NT2/D1 (cell line): ENCODE data around the gene ARHGAP10.

Experiments used
- DNase-seq: peaks from one replicate; pipeline ENCODE4 v3.0.0-alpha.2; 2011; ENCODE audit warnings: low read depth, low spot score
- H3K27me3 ChIP-seq: 2 replicates; pipeline ENCODE4 v1.6.0; 2011; ENCODE audit warnings: mild to moderate bottlenecking; ENCODE audit not compliant: insufficient read length, insufficient read depth
- H3K36me3 ChIP-seq: 2 replicates; pipeline ENCODE4 v1.6.1; 2011; ENCODE audit warnings: mild to moderate bottlenecking, low read length, mixed read lengths; ENCODE audit not compliant: insufficient read depth, insufficient read length
- H3K4me1 ChIP-seq: 2 replicates; pipeline ENCODE4 v1.5.1; 2011; ENCODE audit not compliant: insufficient read depth, insufficient read length
- H3K4me3 ChIP-seq: 2 replicates; pipeline ENCODE4 v1.5.1; 2011; ENCODE audit warnings: low read depth; ENCODE audit not compliant: insufficient read length
- H3K9ac ChIP-seq: 2 replicates; pipeline ENCODE4 v1.6.0; 2011; ENCODE audit warnings: low read depth; ENCODE audit not compliant: insufficient read length
- H3K9me3 ChIP-seq: 2 replicates; pipeline ENCODE4 v1.5.1; 2011; ENCODE audit warnings: mild to moderate bottlenecking, low read length; ENCODE audit not compliant: insufficient read depth
- SUZ12 ChIP-seq: IDR thresholded peaks from 2 replicates; pipeline ENCODE4 v1.6.1; 2011; ENCODE audit not compliant: insufficient read length, insufficient read depth; ENCODE audit errors: extremely low read depth
- YY1 ChIP-seq: IDR thresholded peaks from 2 replicates; pipeline ENCODE4 v1.6.1; 2011; ENCODE audit not compliant: insufficient read length, insufficient read depth
- ZNF274 ChIP-seq: IDR thresholded peaks from 2 replicates; pipeline ENCODE4 v1.6.1; 2011; ENCODE audit warnings: mild to moderate bottlenecking, low read depth, low read length

Gene ARHGAP10

DNA sequence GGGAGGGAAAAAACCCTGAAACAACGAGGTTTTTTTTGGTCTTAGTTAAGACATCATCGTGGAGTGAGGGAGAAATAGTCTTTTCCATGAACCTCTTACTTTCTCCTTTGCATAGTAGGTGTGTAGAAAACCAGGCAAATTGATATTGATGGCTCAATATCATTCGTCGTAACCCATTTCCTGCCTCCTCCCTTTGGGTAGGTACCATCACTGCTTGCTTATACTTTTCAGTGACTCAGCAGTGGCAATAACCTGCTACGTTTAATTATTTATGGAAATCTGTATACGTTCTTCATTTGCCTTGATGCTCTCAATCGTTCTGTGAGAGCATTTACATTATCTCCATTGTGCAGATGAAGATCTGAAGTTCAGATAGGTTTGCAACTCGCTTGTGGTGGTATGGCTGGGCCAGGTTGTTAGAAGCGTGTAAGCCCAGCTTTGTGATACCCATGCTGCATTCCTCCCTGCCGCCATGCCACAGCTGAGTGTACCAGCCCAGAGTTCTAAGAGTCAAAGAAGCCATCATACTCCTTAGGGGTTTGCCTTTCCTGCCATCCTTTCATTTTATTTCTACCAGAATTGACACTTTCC is 212.9 kb downstream of the ARHGAP10 start:
- DNase-seq: no peak
- no peak overlapping the region for H3K9ac ChIP-seq

GRCh38 chr4:147948336-147948735 is 216.4 kb downstream of the ARHGAP10 start:
- TF ChIP-seq SUZ12: no peak
- no peak for TF ChIP-seq ZNF274
- no peak for TF ChIP-seq YY1
- Histone ChIP-seq H3K27me3 (no peaks in the 10 kb centered on the region), H3K4me1 (no peaks in the 10 kb centered on the region), H3K9ac (no peak overlapping the region), H3K36me3 (peaks cover 17% of the 10 kb centered on the region), H3K4me3 (no peak overlapping the region), H3K9me3 (no peaks in the 10 kb centered on the region)
- DNase-seq: no peak

More for the DNA sequence above, 212.9 kb downstream of the ARHGAP10 start:
- TF ChIP-seq YY1: no peak
- no peak for TF ChIP-seq SUZ12
- TF ChIP-seq ZNF274: no peak
- Histone ChIP-seq H3K36me3 (peaks cover 16% of the 10 kb centered on the region), H3K4me1 (no peaks in the 10 kb centered on the region), H3K9me3 (no peaks in the 10 kb centered on the region), H3K27me3 (no peaks in the 10 kb centered on the region), H3K4me3 (no peak overlapping the region)

DNA sequence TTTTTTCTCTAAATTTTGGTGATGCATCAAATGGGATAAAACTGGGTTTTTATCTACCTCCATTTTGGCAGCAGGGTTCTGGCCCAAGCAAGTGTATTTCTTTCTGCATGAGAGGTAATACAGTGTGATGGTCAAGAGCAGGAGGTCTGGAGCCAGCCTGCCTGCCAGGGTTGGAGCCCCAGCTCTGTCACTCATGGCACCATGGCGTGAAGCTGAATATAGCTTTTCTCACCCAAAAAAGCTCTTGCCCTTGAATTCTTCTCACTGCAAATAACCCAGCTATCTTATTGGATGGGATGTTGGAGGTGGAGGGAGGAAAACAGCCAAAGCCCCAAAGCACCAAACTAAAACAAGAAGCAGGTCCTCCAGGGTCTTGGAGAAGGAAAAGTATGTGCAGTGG is 218.4 kb downstream of the ARHGAP10 start:
- no peak overlapping the region for H3K9ac ChIP-seq
- no peaks in the 10 kb centered on the region for H3K4me1 ChIP-seq
- no peak overlapping the region for H3K4me3 ChIP-seq
- no peaks in the 10 kb centered on the region for H3K9me3 ChIP-seq
- no peaks in the 10 kb centered on the region for H3K27me3 ChIP-seq
- DNase-seq: no peak
- peaks cover 17% of the 10 kb centered on the region for H3K36me3 ChIP-seq
- TF ChIP-seq YY1: no peak
- no peak for TF ChIP-seq ZNF274
- TF ChIP-seq SUZ12: no peak

- DNase-seq: no peak
- no peak overlapping the region for H3K9ac ChIP-seq
- no peak for TF ChIP-seq SUZ12
- TF ChIP-seq YY1: no peak
- no peak for TF ChIP-seq ZNF274
- no peaks in the 10 kb centered on the region for H3K27me3 ChIP-seq
- H3K4me3 ChIP-seq: no peak overlapping the region
- no peaks in the 10 kb centered on the region for H3K4me1 ChIP-seq
- H3K9me3 ChIP-seq: no peaks in the 10 kb centered on the region
- H3K36me3 ChIP-seq: peaks cover 15% of the 10 kb centered on the region
Observed at GRCh38 chr4:147950841-147951240, 219.0 kb downstream of the ARHGAP10 start.

- H3K9me3 ChIP-seq: no peaks in the 10 kb centered on the region
- no peak for DNase-seq
- no peak for TF ChIP-seq ZNF274
- no peak for TF ChIP-seq SUZ12
- TF ChIP-seq YY1: no peak
- H3K9ac ChIP-seq: no peak overlapping the region
- H3K36me3 ChIP-seq: peaks cover 8% of the 10 kb centered on the region
- no peaks in the 10 kb centered on the region for H3K4me1 ChIP-seq
- H3K27me3 ChIP-seq: no peaks in the 10 kb centered on the region
- H3K4me3 ChIP-seq: no peak overlapping the region
Observed at GRCh38 chr4:147954850-147955249, 223.0 kb downstream of the ARHGAP10 start.

DNA sequence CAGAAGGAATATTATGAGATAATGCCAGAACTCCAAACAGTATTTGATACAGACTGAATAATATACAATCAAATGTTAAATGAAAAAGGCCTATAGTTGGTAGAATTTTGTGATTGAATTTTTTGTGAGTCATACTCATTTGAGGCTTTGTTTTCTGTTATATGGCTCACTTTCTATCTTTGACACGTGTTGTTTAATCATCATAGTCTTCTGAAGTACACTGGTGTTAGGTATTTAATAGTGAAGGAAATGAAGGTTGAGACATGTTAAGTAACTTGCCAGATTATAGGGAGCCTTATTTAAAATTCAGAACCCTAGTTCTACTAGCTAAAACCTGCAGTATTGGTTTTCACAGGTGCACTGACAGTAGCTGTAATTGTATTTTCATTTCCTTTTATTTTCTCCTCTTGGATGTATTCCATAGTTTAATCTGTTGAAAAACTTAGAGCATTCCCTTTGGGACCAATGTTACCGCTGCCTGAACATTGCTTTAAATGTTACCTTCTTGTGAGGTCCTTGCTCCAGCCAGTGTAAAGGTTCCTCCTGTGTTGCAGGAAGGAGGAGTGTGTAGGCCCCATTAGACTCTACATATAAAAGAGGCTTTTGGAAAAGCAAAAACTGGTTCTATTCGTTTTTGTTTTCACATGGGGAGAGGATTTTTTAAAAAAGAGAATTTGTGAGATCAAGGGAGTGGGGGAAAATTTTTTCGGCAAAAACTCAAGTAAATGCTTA is 224.1 kb downstream of the ARHGAP10 start:
- Histone ChIP-seq H3K4me1 (no peaks in the 10 kb centered on the region), H3K36me3 (peaks cover 3% of the 10 kb centered on the region), H3K9me3 (no peaks in the 10 kb centered on the region), H3K27me3 (no peaks in the 10 kb centered on the region), H3K9ac (no peak overlapping the region), H3K4me3 (no peak overlapping the region)
- no peak for TF ChIP-seq SUZ12
- no peak for DNase-seq

DNA sequence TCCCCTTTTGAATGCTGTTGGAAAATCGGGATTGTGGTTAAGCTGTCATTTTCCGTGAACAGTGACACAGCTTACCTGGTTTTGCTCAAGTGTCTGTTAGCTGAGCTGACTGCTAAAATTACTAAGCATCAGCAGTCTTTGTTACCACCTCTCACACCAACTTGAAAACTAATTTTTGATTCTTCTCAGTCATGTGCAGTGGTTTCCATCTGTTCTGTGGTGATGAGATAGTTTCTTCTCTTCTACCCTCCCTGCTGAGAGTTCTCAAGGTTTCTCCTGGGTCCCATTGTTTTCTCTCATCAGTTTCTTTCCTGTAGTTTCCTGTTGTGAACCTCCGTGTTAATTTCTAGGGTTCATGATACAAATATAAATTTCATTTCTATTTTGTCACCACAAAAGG is 225.6 kb downstream of the ARHGAP10 start:
- Histone ChIP-seq H3K9me3 (no peaks in the 10 kb centered on the region), H3K36me3 (no peaks in the 10 kb centered on the region), H3K27me3 (no peaks in the 10 kb centered on the region), H3K4me1 (no peaks in the 10 kb centered on the region), H3K4me3 (no peak overlapping the region), H3K9ac (no peak overlapping the region)
- DNase-seq: no peak
- TF ChIP-seq SUZ12 (no peak), YY1 (no peak), ZNF274 (no peak)
